ENCODE data around the gene NIM1K. TPM values are rescaled to one million over a fixed set of nuclear protein-coding genes. Genes with fewer than 3 reads are reported as not detected.

The NIM1K gene
- polyA plus RNA-seq, 1 of the 3 experiments (the other 2 are of a cell fraction), result 0.16 TPM

GRCh38 chr5:43232943-43233833 lies 41.2 kb downstream of the NIM1K start:
- no peak overlapping the region for H3K27ac ChIP-seq (ENCODE audit: low read depth in 2 of 2, low read length in 1 of 2)
- no peak overlapping the region for H3K4me2 ChIP-seq
- WGBS (ENCODE audit: low lambda C conversion rate), result 71% methylated on average over 12 of the region's 15 CpGs
- ChIA-PET CTCF (interaction anchor here (1.0 to 4.8 kb wide), 5 partner anchors 10 to 157 kb away, joined by 4 to 21 read pairs (median 5); partner anchors contain the start of gene ZNF131), POLR2A (no interaction called here)
- no peaks in the 10 kb centered on the region for H3K9me3 ChIP-seq
- no peaks in the 10 kb centered on the region for H3K9me2 ChIP-seq
- H3K27me3 ChIP-seq (ENCODE audit: insufficient read depth), result no peaks in the 10 kb centered on the region; the same call in 1 of the 2 replicates
- no peaks in the 10 kb centered on the region for H3K79me2 ChIP-seq (ENCODE audit: insufficient read depth)
- TF ChIP-seq FOXM1 (IDR thresholded peaks at IDR 0.05; ENCODE audit: low read depth) (no peak), GATA2 (CRISPR knock-in tag; IDR thresholded peaks at IDR 0.05) (no peak)
- no peaks in the 10 kb centered on the region for H4K20me1 ChIP-seq (ENCODE audit: insufficient read depth)
- H3K36me3 ChIP-seq (replicated peaks in 1 of 2; ENCODE audit: control insufficient read depth in 1 of 2, insufficient read depth in 2 of 2, low read length in 1 of 2), result no peaks in the 10 kb centered on the region
- H3K9ac ChIP-seq, result no peak overlapping the region
- H2AFZ ChIP-seq (ENCODE audit: low read depth), result no peak overlapping the region
- no peak overlapping the region for H3K4me3 ChIP-seq (ENCODE audit: low read depth in 2 of 2, low read length in 1 of 2)
- no peaks in the 10 kb centered on the region for H3K4me1 ChIP-seq (ENCODE audit: control insufficient read depth in 1 of 2, insufficient read depth in 2 of 2, low read depth in 1 of 2, low read length in 1 of 2)
- DNase-seq, result no peak
- H3F3A ChIP-seq (replicated peaks; ENCODE audit: insufficient read depth), result no peaks in the 10 kb centered on the region

GRCh38 chr5:43233946-43234345 lies 41.9 kb downstream of the NIM1K start:
- ChIA-PET CTCF (interaction anchor here (1.0 to 4.8 kb wide), 4 partner anchors 8 to 156 kb away, joined by 3 to 21 read pairs (median 4); no protein-coding TSS in a partner anchor), POLR2A (no interaction called here)
- Histone ChIP-seq H3K9me2 (no peaks in the 10 kb centered on the region), H3K27ac (ENCODE audit: low read depth in 2 of 2, low read length in 1 of 2) (no peak overlapping the region), H3K4me1 (ENCODE audit: control insufficient read depth in 1 of 2, insufficient read depth in 2 of 2, low read depth in 1 of 2, low read length in 1 of 2) (no peaks in the 10 kb centered on the region), H3K79me2 (ENCODE audit: insufficient read depth) (no peaks in the 10 kb centered on the region), H3K27me3 (ENCODE audit: insufficient read depth) (no peaks in the 10 kb centered on the region; the same call in 1 of the 2 replicates), H3K36me3 (replicated peaks in 1 of 2; ENCODE audit: control insufficient read depth in 1 of 2, insufficient read depth in 2 of 2, low read length in 1 of 2) (no peaks in the 10 kb centered on the region), H3F3A (replicated peaks; ENCODE audit: insufficient read depth) (no peaks in the 10 kb centered on the region), H3K4me3 (ENCODE audit: low read depth in 2 of 2, low read length in 1 of 2) (no peak overlapping the region), H3K9me3 (no peaks in the 10 kb centered on the region), H2AFZ (ENCODE audit: low read depth) (no peak overlapping the region), H3K4me2 (no peak overlapping the region), H3K9ac (no peak overlapping the region), H4K20me1 (ENCODE audit: insufficient read depth) (no peaks in the 10 kb centered on the region)
- TF ChIP-seq MAX (IDR thresholded peaks at IDR 0.05; ENCODE audit: low read depth) (no peak), NRF1 (IDR thresholded peaks at IDR 0.05; ENCODE audit: low read depth, low read length) (no peak), SIN3A (IDR thresholded peaks at IDR 0.05; ENCODE audit: borderline replicate concordance, low read depth, low read length) (no peak), REST (IDR thresholded peaks at IDR 0.05; ENCODE audit: low read depth, low read length) (no peak), PBX3 (IDR thresholded peaks at IDR 0.05) (no peak), RXRA (IDR thresholded peaks at IDR 0.05; ENCODE audit: borderline replicate concordance, low read depth) (no peak), EP300 (IDR thresholded peaks at IDR 0.05; ENCODE audit: borderline replicate concordance in 1 of 2, low read depth in 1 of 2, low read length in 1 of 2) (no peak), RCOR1 (IDR thresholded peaks at IDR 0.05; ENCODE audit: low read length) (no peak), USF1 (IDR thresholded peaks at IDR 0.05; ENCODE audit: borderline replicate concordance, low read depth) (no peak), RAD21 (IDR thresholded peaks at IDR 0.05; ENCODE audit: low read length) (no peak)
- 16% methylated on average over 3 of the region's 3 CpGs for WGBS (ENCODE audit: low lambda C conversion rate)
- no peak for DNase-seq
